DOHH2 (cell line): ENCODE measurements around the gene HAT1.
A peak's percentile ranks its signal among the peaks of the same experiment; 100 is the strongest.

ENCODE experiments used
- H3F3A ChIP-seq: fragments of 200-600 bp; sonication (generic), shearing (Covaris generic); 2 replicates; pipeline ENCODE4 v1.6.0; 2016; ENCODE audit warnings: antibody characterized with exemption, mild to moderate bottlenecking; ENCODE audit not compliant: control insufficient read depth, insufficient read depth
- H3K27ac ChIP-seq: fragments of 200-600 bp; sonication (generic); 2 replicates; pipeline ENCODE4 v1.5.1; 2014; ENCODE audit warnings: low read depth, mild to moderate bottlenecking, low read length, moderate library complexity
- H3K27me3 ChIP-seq: fragments of 200-600 bp; sonication (generic); 2 replicates; pipeline ENCODE4 v1.6.1; 2014; ENCODE audit warnings: mild to moderate bottlenecking, low read length, mixed read lengths; ENCODE audit not compliant: control insufficient read depth
- H3K36me3 ChIP-seq: fragments of 200-600 bp; sonication (generic); 2 replicates; pipeline ENCODE4 v1.6.1; 2014; ENCODE audit warnings: mild to moderate bottlenecking, low read length, moderate library complexity, mixed read lengths; ENCODE audit not compliant: control insufficient read depth
- H3K4me1 ChIP-seq: fragments of 200-600 bp; sonication (generic); 2 replicates; pipeline ENCODE4 v1.6.1; 2014; ENCODE audit warnings: mild to moderate bottlenecking, low read length, mixed read lengths; ENCODE audit not compliant: control insufficient read depth
- H3K4me2 ChIP-seq: fragments of 200-600 bp; sonication (generic); 2 replicates; pipeline ENCODE4 v1.6.0; 2014; ENCODE audit warnings: mild to moderate bottlenecking, low read length, moderate library complexity
- H3K4me3 ChIP-seq: fragments of 200-600 bp; sonication (generic); 2 replicates; pipeline ENCODE4 v1.5.1; 2014; ENCODE audit warnings: mild to moderate bottlenecking, low read length, mixed read lengths
- H3K79me2 ChIP-seq: fragments of 200-600 bp; sonication (generic); 2 replicates; pipeline ENCODE4 v1.6.1; 2014; ENCODE audit warnings: mild to moderate bottlenecking, low read length, mixed read lengths; ENCODE audit not compliant: control insufficient read depth
- H3K9me2 ChIP-seq: fragments of 200-600 bp; sonication (generic); replicated peaks from 2 replicates; pipeline ENCODE4 v1.6.1; 2014; ENCODE audit warnings: mild to moderate bottlenecking, low read length, mixed read lengths; ENCODE audit not compliant: control insufficient read depth
- H3K9me3 ChIP-seq: fragments of 200-600 bp; sonication (generic); 2 replicates; pipeline ENCODE4 v1.6.1; 2014; ENCODE audit warnings: antibody characterized with exemption, low read length, mixed read lengths; ENCODE audit not compliant: control insufficient read depth, insufficient read depth
- H4K20me1 ChIP-seq: fragments of 200-600 bp; sonication (generic); 2 replicates; pipeline ENCODE4 v1.6.0; 2014; ENCODE audit warnings: low read depth, mild to moderate bottlenecking, antibody characterized with exemption, low read length, moderate library complexity; ENCODE audit not compliant: control insufficient read depth, insufficient read depth
- CTCF ChIP-seq: fragments of 200-600 bp; sonication (generic); IDR thresholded peaks from one replicate; pipeline ENCODE4 v1.5.1; 2014; ENCODE audit warnings: antibody characterized with exemption, mild to moderate bottlenecking, low read depth, low read length; ENCODE audit not compliant: poor library complexity, severe bottlenecking
- EZH2phosphoT487 ChIP-seq: fragments of 200-600 bp; sonication (generic); IDR thresholded peaks from 2 replicates; pipeline ENCODE4 v1.6.1; 2017; ENCODE audit warnings: borderline replicate concordance, mild to moderate bottlenecking, antibody characterized with exemption, low read length, moderate library complexity, mixed read lengths

Gene HAT1

GRCh38 chr2:171889808-171890207 lies 32.5 kb upstream of the HAT1 start:
- Histone ChIP-seq H3K4me2 (no peak overlapping the region), H3F3A (no peaks in the 10 kb centered on the region), H3K36me3 (peaks cover 40% of the 10 kb centered on the region), H3K27ac (no peak overlapping the region), H3K9me2 (no peaks in the 10 kb centered on the region), H4K20me1 (no peaks in the 10 kb centered on the region), H3K4me3 (no peak overlapping the region), H3K4me1 (peaks cover 14% of the 10 kb centered on the region), H3K27me3 (no peaks in the 10 kb centered on the region), H3K79me2 (peaks cover 44% of the 10 kb centered on the region), H3K9me3 (no peaks in the 10 kb centered on the region)
- TF ChIP-seq CTCF (no peak), EZH2phosphoT487 (no peak)

GRCh38 chr2:171893196-171893823 lies 29.0 kb upstream of the HAT1 start:
- TF ChIP-seq CTCF (no peak), EZH2phosphoT487 (no peak)
- Histone ChIP-seq H3K27me3 (no peaks in the 10 kb centered on the region), H3K4me2 (peak overlapping the region; percentile 78)

GRCh38 chr2:171893824-171894611 lies 28.2 kb upstream of the HAT1 start, which contains the start of gene SLC25A12:
TSS of gene SLC25A12 (minus strand) at chr2:171894244. CDS start at chr2:171894214, 30 bp downstream.
- no peaks in the 10 kb centered on the region for H3K9me2 ChIP-seq
- peaks cover 29% of the 10 kb centered on the region for H3K36me3 ChIP-seq
- H3K79me2 ChIP-seq: peaks cover 35% of the 10 kb centered on the region
- no peaks in the 10 kb centered on the region for H4K20me1 ChIP-seq
- peaks cover 4% of the 10 kb centered on the region; the same call in 1 of the 2 replicates for H3K9me3 ChIP-seq
- H3K4me3 ChIP-seq: peak within 1 kb of the TSS; percentile 86
- peaks cover 16% of the 10 kb centered on the region for H3K4me1 ChIP-seq
- H3K27ac ChIP-seq: peak within 1 kb of the TSS; percentile 31
- H3F3A ChIP-seq: peaks cover 5% of the 10 kb centered on the region; the same call in 1 of the 2 replicates
- no peak for TF ChIP-seq EZH2phosphoT487
- TF ChIP-seq CTCF: no peak
- peak within 1 kb of the TSS; percentile 78 for H3K4me2 ChIP-seq
- H3K27me3 ChIP-seq: no peaks in the 10 kb centered on the region

More at GRCh38 chr2:171893196-171893823, 29.0 kb upstream of the HAT1 start:
- no peaks in the 10 kb centered on the region for H3K9me2 ChIP-seq
- peaks cover 16% of the 10 kb centered on the region for H3K4me1 ChIP-seq
- peaks cover 31% of the 10 kb centered on the region for H3K36me3 ChIP-seq
- peaks cover 37% of the 10 kb centered on the region for H3K79me2 ChIP-seq
- peak overlapping the region; percentile 86 for H3K4me3 ChIP-seq
- H3K27ac ChIP-seq: peak overlapping the region; percentile 31
- peaks cover 5% of the 10 kb centered on the region; the same call in 1 of the 2 replicates for H3F3A ChIP-seq
- H4K20me1 ChIP-seq: no peaks in the 10 kb centered on the region
- peaks cover under 1% of the 10 kb centered on the region; the same call in 1 of the 2 replicates for H3K9me3 ChIP-seq
